Gastrocnemius medialis (tissue), 4 donors: Measurements from ENCODE around the gene TECTA.

ENCODE experiments used
- POLR2A ChIP-seq, 2 donors: fragments of 450-650 bp; IDR thresholded peaks; one replicate each; pipeline ENCODE4 v1.6.1; 2017; ENCODE audit warnings: antibody characterized with exemption in 2 of 2, mild to moderate bottlenecking in 2 of 2, moderate library complexity in 2 of 2
- TF ChIP-seq, protein P1 (sequence below), 5 experiments: fragments of 450-650 bp in 3 of 5; fragments of 200-600 bp in 2 of 5; sonication (generic) in 2 of 5; IDR thresholded peaks in 4 of 5; conservative IDR thresholded peaks in 1 of 5; 1 replicate in 4 of 5; 2 replicates in 1 of 5; pipeline ENCODE4 v1.5.1; 2016 to 2019; ENCODE audit warnings: antibody characterized with exemption in 5 of 5, mild to moderate bottlenecking in 3 of 5, moderate library complexity in 3 of 5

DNA sequence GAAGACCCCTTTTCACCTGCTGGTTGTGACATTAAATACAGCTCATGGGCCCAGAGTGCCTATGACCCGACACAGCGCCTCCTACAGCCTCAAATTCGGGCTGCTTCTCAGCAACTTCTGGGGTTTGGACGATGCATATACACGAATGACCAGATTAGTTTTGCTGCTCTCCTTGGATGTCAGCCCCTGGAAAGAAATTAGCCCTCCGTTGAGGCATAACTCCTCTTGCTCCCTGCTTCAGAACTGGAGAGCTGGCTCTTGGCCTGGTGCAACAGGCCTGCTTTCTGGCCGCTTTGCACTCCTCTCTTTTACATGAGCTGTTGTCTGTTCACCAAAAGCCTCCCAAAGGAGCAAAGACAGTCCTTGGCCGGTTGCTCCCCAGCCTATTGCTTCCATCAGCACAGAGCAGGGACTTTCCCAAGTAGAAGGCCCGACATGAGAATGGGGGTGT is 3.3 kb downstream of the TECTA start:
- TF ChIP-seq, protein P1, sequence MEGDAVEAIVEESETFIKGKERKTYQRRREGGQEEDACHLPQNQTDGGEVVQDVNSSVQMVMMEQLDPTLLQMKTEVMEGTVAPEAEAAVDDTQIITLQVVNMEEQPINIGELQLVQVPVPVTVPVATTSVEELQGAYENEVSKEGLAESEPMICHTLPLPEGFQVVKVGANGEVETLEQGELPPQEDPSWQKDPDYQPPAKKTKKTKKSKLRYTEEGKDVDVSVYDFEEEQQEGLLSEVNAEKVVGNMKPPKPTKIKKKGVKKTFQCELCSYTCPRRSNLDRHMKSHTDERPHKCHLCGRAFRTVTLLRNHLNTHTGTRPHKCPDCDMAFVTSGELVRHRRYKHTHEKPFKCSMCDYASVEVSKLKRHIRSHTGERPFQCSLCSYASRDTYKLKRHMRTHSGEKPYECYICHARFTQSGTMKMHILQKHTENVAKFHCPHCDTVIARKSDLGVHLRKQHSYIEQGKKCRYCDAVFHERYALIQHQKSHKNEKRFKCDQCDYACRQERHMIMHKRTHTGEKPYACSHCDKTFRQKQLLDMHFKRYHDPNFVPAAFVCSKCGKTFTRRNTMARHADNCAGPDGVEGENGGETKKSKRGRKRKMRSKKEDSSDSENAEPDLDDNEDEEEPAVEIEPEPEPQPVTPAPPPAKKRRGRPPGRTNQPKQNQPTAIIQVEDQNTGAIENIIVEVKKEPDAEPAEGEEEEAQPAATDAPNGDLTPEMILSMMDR (IDR thresholded peaks at IDR 0.05 in 4 of 5, conservative IDR thresholded peaks at IDR 0.05 in 1 of 5), result no peak
- TF ChIP-seq POLR2A (IDR thresholded peaks at IDR 0.05), result no peak
